Erythroblast (primary cell): ENCODE measurements around the gene CCDC197.

Experiments used
- GATA1 ChIP-seq: IDR thresholded peaks from 2 replicates; pipeline ENCODE4 v1.6.1; 2011; ENCODE audit warnings: low read depth, mild to moderate bottlenecking, control low read depth, low read length, moderate library complexity
- POLR2A ChIP-seq: IDR thresholded peaks from 2 replicates; pipeline ENCODE4 v1.6.1; 2011; ENCODE audit warnings: mild to moderate bottlenecking, low read length

GRCh38 chr14:93991649-93992048 is 5.5 kb upstream of the CCDC197 start:
- TF ChIP-seq POLR2A (no peak), GATA1 (no peak)
